Activated CD4-positive, alpha-beta T cell treated with anti-CD3 and anti-CD28 coated beads, Interleukin-2, amount 10 ng/mL, durations not matched to agents 7 days and 5 days (primary cell): ENCODE data around the gene BCKDK. TPM values are rescaled to one million over a fixed set of nuclear protein-coding genes. Genes with fewer than 3 reads are reported as not detected.

Experiments
- CTCF ChIA-PET: fragments of 350-600 bp; sonication (Branson Sonifier 250); formaldehyde crosslinking; loops from one replicate; lab custom pipeline; 2021; ENCODE audit warnings: antibody characterized with exemption; lab: Charles Lee
- POLR2A ChIA-PET: fragments of 350-600 bp; sonication (Branson Sonifier 250); formaldehyde crosslinking; loops from one replicate; lab custom pipeline; 2021; ENCODE audit warnings: antibody characterized with exemption; lab: Charles Lee
- DNase-seq: peaks from one replicate; pipeline ENCODE4 v3.0.0-alpha.2; 2020
- H3K27ac Mint-ChIP-seq: one replicate; pipeline ENCODE4 v1.8.0; 2021; ENCODE audit warnings: mild to moderate bottlenecking, moderate library complexity, mixed read lengths
- H3K27me3 Mint-ChIP-seq: one replicate; pipeline ENCODE4 v1.8.0; 2021; ENCODE audit warnings: mixed read lengths
- H3K36me3 Mint-ChIP-seq: one replicate; pipeline ENCODE4 v1.8.0; 2021; ENCODE audit warnings: low read depth, mixed read lengths
- H3K4me1 Mint-ChIP-seq: one replicate; pipeline ENCODE4 v1.8.0; 2021; ENCODE audit warnings: mixed read lengths
- H3K4me3 Mint-ChIP-seq: one replicate; pipeline ENCODE4 v1.8.0; 2021; ENCODE audit warnings: mild to moderate bottlenecking, moderate library complexity, mixed read lengths
- H3K9me3 Mint-ChIP-seq: one replicate; pipeline ENCODE4 v1.8.0; 2021; ENCODE audit warnings: mixed read lengths
- total RNA-seq, 2 experiments: library from RNA; stranded (reverse); gene quantifications; one replicate each; pipeline ENCODE4 v1.2.3, GENCODE V29; 2021

Gene BCKDK
- 10 to 100 TPM; 23.0 to 23.5 TPM for total RNA-seq

GRCh38 chr16:31108035-31108793 lies at the start of gene BCKDK:
Gene BCKDK (plus strand): TSS chr16:31108386. CDS start chr16:31109224, 838 bp downstream.
- H3K36me3 Mint-ChIP-seq: peaks cover 19% of the 10 kb centered on the region
- peak; percentile 70 for DNase-seq
- H3K4me3 Mint-ChIP-seq: peak within 1 kb of the TSS; percentile 77
- ChIA-PET POLR2A (interaction anchor here (1.5 kb wide), 1 partner anchor 9 kb away, joined by 3 read pairs; the partner anchor contains the start of gene KAT8), CTCF (interaction anchor here (0.9 to 1.5 kb wide), 4 partner anchors 10 to 35 kb away, joined by 3 read pairs; partner anchors contain the start of gene ZNF668)
- H3K4me1 Mint-ChIP-seq: peaks cover 29% of the 10 kb centered on the region
- peak within 1 kb of the TSS; percentile 85 for H3K27ac Mint-ChIP-seq
- no peaks in the 10 kb centered on the region for H3K27me3 Mint-ChIP-seq
- H3K9me3 Mint-ChIP-seq: no peaks in the 10 kb centered on the region

GRCh38 chr16:31061126-31061812 lies 46.9 kb upstream of the BCKDK start:
- Mint-ChIP-seq H3K4me1 (peaks cover 36% of the 10 kb centered on the region), H3K9me3 (no peaks in the 10 kb centered on the region), H3K27me3 (no peaks in the 10 kb centered on the region), H3K27ac (no peak overlapping the region), H3K36me3 (peaks cover 33% of the 10 kb centered on the region), H3K4me3 (no peak overlapping the region)
- DNase-seq: no peak
- ChIA-PET CTCF (interaction anchor here (0.7 to 2.3 kb wide), 4 partner anchors 8 to 81 kb away, joined by 3 to 6 read pairs (median 4); partner anchors contain the start of genes ZNF646 and ZNF668), POLR2A (no interaction called here)

GRCh38 chr16:31061813-31062440 lies 46.3 kb upstream of the BCKDK start:
- CTCF ChIA-PET: interaction anchor here (1.0 kb wide), 1 partner anchor 80 kb away, joined by 3 read pairs; no protein-coding TSS in a partner anchor
- peaks cover 41% of the 10 kb centered on the region for H3K4me1 Mint-ChIP-seq
- H3K9me3 Mint-ChIP-seq: no peaks in the 10 kb centered on the region
- H3K36me3 Mint-ChIP-seq: peaks cover 38% of the 10 kb centered on the region
- no peak overlapping the region for H3K4me3 Mint-ChIP-seq
- POLR2A ChIA-PET: interaction anchor here (0.6 kb wide), 1 partner anchor 167 kb away, joined by 3 read pairs; no protein-coding TSS in a partner anchor
- H3K27ac Mint-ChIP-seq: no peak overlapping the region
- H3K27me3 Mint-ChIP-seq: no peaks in the 10 kb centered on the region
- DNase-seq: no peak

- H3K4me1 Mint-ChIP-seq: peaks cover 47% of the 10 kb centered on the region
- DNase-seq: no peak
- H3K36me3 Mint-ChIP-seq: peaks cover 37% of the 10 kb centered on the region
- CTCF ChIA-PET: no interaction called here
- H3K4me3 Mint-ChIP-seq: peak overlapping the region; percentile 44
- no peaks in the 10 kb centered on the region for H3K9me3 Mint-ChIP-seq
- peak overlapping the region; percentile 54 for H3K27ac Mint-ChIP-seq
- H3K27me3 Mint-ChIP-seq: no peaks in the 10 kb centered on the region
- POLR2A ChIA-PET: interaction anchor here (0.6 kb wide), 1 partner anchor 26 kb away, joined by 3 read pairs; no protein-coding TSS in a partner anchor
Measured at GRCh38 chr16:31063495-31063842, 44.7 kb upstream of the BCKDK start.

GRCh38 chr16:31063843-31064611 lies 44.2 kb upstream of the BCKDK start:
- ChIA-PET POLR2A (no interaction called here), CTCF (no interaction called here)
- DNase-seq: peak; percentile 30
- Mint-ChIP-seq H3K9me3 (no peaks in the 10 kb centered on the region), H3K4me1 (peaks cover 47% of the 10 kb centered on the region), H3K27ac (peak overlapping the region; percentile 34), H3K36me3 (peaks cover 37% of the 10 kb centered on the region), H3K4me3 (peak overlapping the region; percentile 55), H3K27me3 (no peaks in the 10 kb centered on the region)

- peak overlapping the region; percentile 55 for H3K4me3 Mint-ChIP-seq
- peaks cover 37% of the 10 kb centered on the region for H3K36me3 Mint-ChIP-seq
- H3K27me3 Mint-ChIP-seq: no peaks in the 10 kb centered on the region
- CTCF ChIA-PET: interaction anchor here (1.4 to 2.2 kb wide), 3 partner anchors 17 to 111 kb away, joined by 4 to 5 read pairs (median 5); partner anchors contain the start of gene HSD3B7
- POLR2A ChIA-PET: no interaction called here
- peak overlapping the region; percentile 44 for H3K27ac Mint-ChIP-seq
- no peak for DNase-seq
- H3K4me1 Mint-ChIP-seq: peaks cover 50% of the 10 kb centered on the region
- H3K9me3 Mint-ChIP-seq: no peaks in the 10 kb centered on the region
Measured at GRCh38 chr16:31064882-31065461, 43.2 kb upstream of the BCKDK start.

- POLR2A ChIA-PET: no interaction called here
- CTCF ChIA-PET: interaction anchor here (2.0 kb wide), 1 partner anchor 21 kb away, joined by 7 read pairs; no protein-coding TSS in a partner anchor
- Mint-ChIP-seq H3K27ac (no peak overlapping the region), H3K4me3 (no peak overlapping the region), H3K27me3 (no peaks in the 10 kb centered on the region), H3K36me3 (peaks cover 23% of the 10 kb centered on the region), H3K9me3 (no peaks in the 10 kb centered on the region), H3K4me1 (peaks cover 57% of the 10 kb centered on the region)
- no peak for DNase-seq
Measured at GRCh38 chr16:31067342-31067741, 40.8 kb upstream of the BCKDK start.

- Mint-ChIP-seq H3K4me3 (peak overlapping the region; percentile 88), H3K4me1 (peaks cover 37% of the 10 kb centered on the region), H3K9me3 (no peaks in the 10 kb centered on the region), H3K27me3 (no peaks in the 10 kb centered on the region), H3K27ac (peak overlapping the region; percentile 93), H3K36me3 (peaks cover 5% of the 10 kb centered on the region)
- no peak for DNase-seq
- CTCF ChIA-PET: interaction anchor here (0.6 to 1.6 kb wide), 5 partner anchors 9 to 243 kb away, joined by 3 to 5 read pairs (median 4); no protein-coding TSS in a partner anchor
- POLR2A ChIA-PET: no interaction called here
Measured at GRCh38 chr16:31071861-31072260, 36.3 kb upstream of the BCKDK start.

GRCh38 chr16:31072540-31073141 lies 35.5 kb upstream of the BCKDK start:
- Mint-ChIP-seq H3K27me3 (no peaks in the 10 kb centered on the region), H3K4me1 (peaks cover 34% of the 10 kb centered on the region), H3K4me3 (peak overlapping the region; percentile 88), H3K36me3 (peaks cover 12% of the 10 kb centered on the region), H3K27ac (peak overlapping the region; percentile 93), H3K9me3 (no peaks in the 10 kb centered on the region)
- CTCF ChIA-PET: interaction anchor here (0.6 to 1.7 kb wide), 6 partner anchors 17 to 242 kb away, joined by 3 to 13 read pairs (median 4); partner anchors contain the start of genes HSD3B7 and VKORC1
- POLR2A ChIA-PET: interaction anchor here (0.6 kb wide), 2 partner anchors 27 to 39 kb away, joined by 3 read pairs; partner anchors contain the start of gene STX4
- DNase-seq: peak; percentile 41

- peak; percentile 91 for DNase-seq
- CTCF ChIA-PET: interaction anchor here (0.6 to 1.7 kb wide), 12 partner anchors 13 to 109 kb away, joined by 3 to 14 read pairs (median 4); partner anchors contain the start of genes HSD3B7 and VKORC1
- peaks cover 31% of the 10 kb centered on the region for H3K4me1 Mint-ChIP-seq
- peaks cover 18% of the 10 kb centered on the region for H3K36me3 Mint-ChIP-seq
- no peaks in the 10 kb centered on the region for H3K9me3 Mint-ChIP-seq
- POLR2A ChIA-PET: interaction anchor here (0.5 to 1.4 kb wide), 5 partner anchors 18 to 44 kb away, joined by 3 to 4 read pairs (median 3); partner anchors contain the start of genes KAT8 and STX4
- H3K27me3 Mint-ChIP-seq: no peaks in the 10 kb centered on the region
- peak overlapping the region; percentile 91 for H3K4me3 Mint-ChIP-seq
- H3K27ac Mint-ChIP-seq: peak overlapping the region; percentile 94
Measured at GRCh38 chr16:31073142-31073969, 34.8 kb upstream of the BCKDK start.
